Cardiac fibroblast (primary cell): Measurements from ENCODE around the gene DAB2IP.

Experiments used
- DNase-seq, 2 donors: peaks; one replicate each; pipeline versions ENCODE4 v3.0.0 to v3.0.0-alpha.2; 2010; ENCODE audit warnings: low read depth in 2 of 2
- H3K4me3 ChIP-seq, 2 donors: replicated peaks in 1 of 2; 1 replicate in 1 of 2; 2 replicates in 1 of 2; pipeline ENCODE4 v1.5.1; 2011; ENCODE audit warnings: low read depth in 2 of 2, low read length in 2 of 2, mild to moderate bottlenecking in 2 of 2, moderate library complexity in 1 of 2
- CTCF ChIP-seq: IDR thresholded peaks from one replicate; pipeline ENCODE4 v1.5.1; 2011; ENCODE audit warnings: low read depth, mild to moderate bottlenecking, low read length, inconsistent platforms

DAB2IP gene

DNA sequence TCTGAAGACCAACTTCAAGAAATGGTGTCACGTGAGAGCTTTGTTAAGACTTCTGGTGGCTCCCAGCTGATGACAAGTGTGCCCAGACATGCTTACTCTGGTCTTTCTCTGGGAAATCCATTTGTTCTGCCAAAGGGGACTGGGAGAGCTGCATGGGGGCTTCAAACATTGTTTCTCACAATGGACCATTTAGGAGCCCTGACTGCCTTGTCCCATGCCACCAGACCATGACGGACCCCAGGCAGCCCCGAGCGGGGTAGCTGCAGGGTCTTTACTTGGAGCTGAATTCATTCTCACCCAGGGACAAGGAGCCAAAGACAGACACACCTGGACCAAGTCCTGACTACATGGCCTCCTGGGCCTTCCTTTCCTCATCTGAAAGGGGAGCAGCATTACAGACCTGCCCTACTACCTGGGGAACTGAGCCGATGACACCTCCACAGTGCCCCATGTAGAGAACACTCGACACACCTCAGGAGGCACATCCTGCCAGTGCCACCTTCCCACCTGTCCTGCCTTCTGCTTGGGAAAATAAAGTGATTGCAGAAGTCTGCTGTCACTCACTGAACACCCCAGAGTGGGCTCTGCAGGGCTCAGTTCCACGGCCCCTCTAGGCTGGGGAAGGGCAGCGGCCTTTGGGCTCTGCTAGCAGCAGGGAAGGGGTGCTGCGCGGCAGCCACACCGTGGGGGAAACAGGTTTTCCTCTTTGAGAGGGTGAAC lies 169.0 kb downstream of the DAB2IP start:
- no peak for DNase-seq
- TF ChIP-seq CTCF = no peak
- H3K4me3 ChIP-seq = no peak overlapping the region

DNA sequence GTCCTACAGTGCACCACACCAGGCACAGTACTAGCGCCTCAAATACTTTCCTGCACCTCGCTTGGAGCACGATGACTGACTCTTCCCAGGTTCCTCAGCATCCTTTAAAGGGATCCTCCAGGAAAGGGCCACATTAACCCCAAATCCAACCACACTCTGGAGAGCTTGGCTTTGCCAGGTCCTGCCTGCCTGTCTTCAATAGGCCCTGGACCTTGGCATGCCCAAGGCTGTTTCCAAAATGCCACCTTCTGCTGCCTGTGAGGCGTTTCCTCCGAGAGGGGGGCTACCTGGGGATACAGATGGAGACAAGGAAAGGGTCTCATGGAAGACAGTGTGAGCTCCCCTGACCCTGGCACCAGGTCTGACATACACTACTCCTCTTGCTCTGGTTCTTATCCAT lies 169.9 kb downstream of the DAB2IP start:
- no peak for DNase-seq
- TF ChIP-seq CTCF = no peak
- no peak overlapping the region for H3K4me3 ChIP-seq

DNA sequence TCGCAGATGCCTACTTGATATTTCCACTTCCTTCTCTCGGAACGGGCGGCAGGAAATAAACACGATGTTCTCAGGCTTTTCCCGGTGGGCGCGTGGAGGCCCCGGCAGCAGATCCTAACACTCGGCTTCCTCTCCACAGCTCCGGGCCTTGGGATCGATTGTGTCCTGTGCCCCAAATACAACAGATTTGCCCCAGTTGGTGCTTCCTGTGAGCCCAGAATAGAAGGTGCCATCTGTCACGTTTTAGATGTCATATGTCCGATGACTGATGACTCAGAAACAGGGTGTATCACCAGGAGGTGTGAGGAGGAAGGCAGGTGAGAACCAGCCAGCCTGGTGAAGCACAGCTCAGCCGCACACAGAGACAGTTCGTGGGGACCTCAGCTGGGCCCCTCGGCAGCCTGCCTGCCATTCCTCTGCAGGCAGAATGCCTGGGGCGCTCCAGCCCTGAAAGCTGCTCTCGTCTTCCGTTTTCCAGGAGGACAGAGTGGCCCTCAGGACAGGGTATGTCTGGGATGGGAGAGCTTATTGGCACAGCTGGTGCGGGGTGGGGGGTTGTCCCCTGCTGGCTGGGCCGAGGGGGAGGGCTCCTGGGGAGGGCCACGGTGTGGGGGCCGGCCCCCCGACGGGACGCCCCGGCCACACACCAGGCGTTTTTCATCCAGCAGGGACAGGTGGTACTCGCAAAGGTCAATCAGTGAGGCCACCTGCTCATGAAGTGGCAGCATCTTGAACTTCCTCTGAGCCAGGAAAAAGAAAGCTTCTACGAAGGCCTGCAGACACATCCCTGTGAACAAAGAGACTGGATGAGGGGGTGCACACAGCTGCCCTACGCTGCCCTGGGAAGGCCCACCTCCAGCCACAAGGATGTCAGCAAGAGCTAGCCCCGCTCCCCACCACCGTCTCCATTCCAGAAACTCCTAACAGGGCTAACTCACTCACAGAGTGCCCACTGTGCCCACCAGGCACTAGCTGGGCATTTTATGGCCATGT lies 171.0 kb downstream of the DAB2IP start:
- H3K4me3 ChIP-seq = no peak overlapping the region
- no peak for TF ChIP-seq CTCF
- no peak for DNase-seq

- no peak for TF ChIP-seq CTCF
- no peak for DNase-seq
- no peak overlapping the region for H3K4me3 ChIP-seq
These were observed 172.2 kb downstream of the DAB2IP start for GRCh38 chr9:121823451-121824169.

DNA sequence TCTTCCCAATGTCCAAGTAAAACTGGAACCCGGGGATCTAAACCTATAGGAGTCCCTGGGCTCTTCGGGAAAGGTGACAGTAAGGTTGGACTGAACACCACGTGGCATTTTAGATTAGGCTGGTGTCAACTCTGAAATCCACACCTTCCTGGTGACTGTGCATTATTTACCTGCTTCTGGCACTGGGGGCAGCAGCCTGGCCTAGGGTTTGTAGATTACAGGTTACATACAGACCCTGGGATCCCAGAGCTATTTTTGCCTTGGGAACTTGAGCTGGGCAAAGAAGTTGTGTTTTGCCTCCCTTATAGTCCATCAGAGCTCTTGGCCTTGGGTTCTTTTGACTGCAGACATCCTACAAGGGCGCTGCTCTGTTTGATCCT lies 173.2 kb downstream of the DAB2IP start:
- no peak for TF ChIP-seq CTCF
- no peak overlapping the region for H3K4me3 ChIP-seq
- no peak for DNase-seq

- TF ChIP-seq CTCF = no peak
- H3K4me3 ChIP-seq = no peak overlapping the region
- DNase-seq = peak in 1 of 2 donors; percentile 7
These were observed 173.7 kb downstream of the DAB2IP start for GRCh38 chr9:121825031-121825691.
